ENCODE results near the gene CCDC28B.

- TF ChIP-seq TARDBP (IDR thresholded peaks at IDR 0.05), result no peak
- no peak for TF ChIP-seq L3MBTL2 (conservative IDR thresholded peaks at IDR 0.05)
- TF ChIP-seq PKNOX1 (IDR thresholded peaks at IDR 0.05), result no peak
- TF ChIP-seq FOXM1 (IDR thresholded peaks at IDR 0.05; ENCODE audit: borderline replicate concordance), result no peak
- TF ChIP-seq HDGF (IDR thresholded peaks at IDR 0.05; ENCODE audit: borderline replicate concordance), result no peak
- no peak for TF ChIP-seq FOXA1 (IDR thresholded peaks at IDR 0.05)
- TF ChIP-seq ZNF384 (IDR thresholded peaks at IDR 0.05), result no peak
- no peak for TF ChIP-seq SP1 (IDR thresholded peaks at IDR 0.05)
- TF ChIP-seq CTBP1 (IDR thresholded peaks at IDR 0.05; ENCODE audit: borderline replicate concordance), result no peak
Observed at GRCh38 chr1:32239790-32240139, 39.4 kb downstream of the CCDC28B start.
